T-helper 17 cell (primary cell): ENCODE measurements around the gene CD300E. TPM values are rescaled to one million over a fixed set of nuclear protein-coding genes. Genes with fewer than 3 reads are reported as not detected.
"Not testable (repeated sequence)": the region's sequence is repeated elsewhere in the genome, so short reads cannot be mapped to it uniquely, and the experiment has no call there.

Experiments
- ATAC-seq: fragments of 150-1000 bp; cut with Tn5 transposase; 2 replicates; pipeline ENCODE4 v1.10.0; 2021; ENCODE audit warnings: mild to moderate bottlenecking, moderate library complexity
- DNase-seq, 3 donors: peaks; one replicate each; pipeline versions ENCODE4 v3.0.0 to v3.0.0-alpha.2; 2020 to 2021
- H3K9me3 ChIP-seq: one replicate; pipeline ENCODE4 v1.7.0; 2013; ENCODE audit warnings: low read length, mild to moderate bottlenecking; ENCODE audit not compliant: control insufficient read depth, poor library complexity, severe bottlenecking
- H3K27ac Mint-ChIP-seq: one replicate; pipeline ENCODE4 v1.8.0; 2022; ENCODE audit warnings: mild to moderate bottlenecking, moderate library complexity, mixed read lengths
- H3K27me3 Mint-ChIP-seq: one replicate; pipeline ENCODE4 v1.8.0; 2022; ENCODE audit warnings: mixed read lengths
- H3K36me3 Mint-ChIP-seq: one replicate; pipeline ENCODE4 v1.8.0; 2022; ENCODE audit warnings: low read depth, mixed read lengths
- H3K4me1 Mint-ChIP-seq: one replicate; pipeline ENCODE4 v1.8.0; 2022; ENCODE audit warnings: mild to moderate bottlenecking, mixed read lengths
- H3K4me3 Mint-ChIP-seq: one replicate; pipeline ENCODE4 v1.8.0; 2022; ENCODE audit warnings: mild to moderate bottlenecking, moderate library complexity, mixed read lengths
- total RNA-seq, 4 donors: library from RNA in 2 of 4; stranded (reverse) in 2 of 4; gene quantifications; one replicate each; pipeline ENCODE4 v1.2.3 and lab custom pipeline; 2022 to 2026

CD300E gene
- total RNA-seq, 2 donors from 2014 or later, result 0.81 to 5.7 TPM

DNA sequence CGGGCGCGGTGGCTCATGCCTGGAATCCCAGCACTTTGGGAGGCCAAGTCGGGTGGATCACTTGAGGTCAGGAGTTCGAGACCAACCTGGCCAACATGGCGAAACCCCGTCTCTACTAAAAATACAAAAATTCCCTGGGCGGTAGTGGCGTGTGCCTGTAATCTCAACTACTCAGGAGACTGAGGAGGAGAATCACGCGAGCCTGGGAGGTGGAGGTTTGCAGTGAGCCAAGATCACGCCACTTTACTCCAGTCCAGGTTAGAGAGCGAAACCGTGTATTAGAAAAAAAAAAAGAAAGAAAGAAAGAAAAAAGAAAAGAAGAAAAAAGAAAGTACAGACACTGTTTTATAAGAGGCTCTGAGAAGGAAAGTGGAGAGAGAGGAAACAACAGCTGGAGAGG, 6.7 kb upstream of the CD300E start:
- H3K36me3 Mint-ChIP-seq, H3K4me1 Mint-ChIP-seq, H3K27ac Mint-ChIP-seq, H3K4me3 Mint-ChIP-seq, DNase-seq, ATAC-seq, H3K9me3 ChIP-seq: not testable (repeated sequence)
- peaks cover 58% of the 10 kb centered on the region for H3K27me3 Mint-ChIP-seq

DNA sequence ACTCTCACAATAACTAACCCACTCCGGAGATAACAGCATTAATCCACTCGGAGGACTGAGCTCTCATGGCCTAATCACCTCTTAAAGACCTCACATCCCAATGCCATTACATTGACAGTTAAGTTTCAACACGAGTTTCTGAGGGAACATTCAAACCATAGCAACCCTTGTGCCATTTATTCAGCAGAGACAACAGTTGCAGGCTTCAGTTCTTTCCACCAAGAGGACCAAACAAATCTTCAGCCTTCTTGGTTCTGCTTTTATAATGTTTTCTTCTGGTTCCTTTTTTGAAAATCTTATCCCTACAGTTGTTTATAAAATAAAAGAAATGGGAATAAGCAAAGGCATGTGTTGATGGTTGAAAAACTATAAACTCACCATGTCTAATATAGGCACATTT, 2.1 kb upstream of the CD300E start:
- DNase-seq, result no peak
- H3K4me1 Mint-ChIP-seq, result peaks cover 2% of the 10 kb centered on the region
- H3K36me3 Mint-ChIP-seq, result peaks cover 4% of the 10 kb centered on the region
- H3K4me3 Mint-ChIP-seq, result no peak overlapping the region
- no peak for ATAC-seq
- H3K27me3 Mint-ChIP-seq, result peaks cover 75% of the 10 kb centered on the region
- H3K27ac Mint-ChIP-seq, result no peak overlapping the region
- no peaks in the 10 kb centered on the region for H3K9me3 ChIP-seq

- H3K9me3 ChIP-seq, result no peaks in the 10 kb centered on the region
- peaks cover 4% of the 10 kb centered on the region for H3K36me3 Mint-ChIP-seq
- no peak overlapping the region for H3K4me3 Mint-ChIP-seq
- DNase-seq, result no peak
- H3K27me3 Mint-ChIP-seq, result peaks cover 75% of the 10 kb centered on the region
- no peak overlapping the region for H3K27ac Mint-ChIP-seq
- no peaks in the 10 kb centered on the region for H3K4me1 Mint-ChIP-seq
- no peak for ATAC-seq
These were observed 593 bp upstream of the CD300E start for GRCh38 chr17:74624131-74624530.

DNA sequence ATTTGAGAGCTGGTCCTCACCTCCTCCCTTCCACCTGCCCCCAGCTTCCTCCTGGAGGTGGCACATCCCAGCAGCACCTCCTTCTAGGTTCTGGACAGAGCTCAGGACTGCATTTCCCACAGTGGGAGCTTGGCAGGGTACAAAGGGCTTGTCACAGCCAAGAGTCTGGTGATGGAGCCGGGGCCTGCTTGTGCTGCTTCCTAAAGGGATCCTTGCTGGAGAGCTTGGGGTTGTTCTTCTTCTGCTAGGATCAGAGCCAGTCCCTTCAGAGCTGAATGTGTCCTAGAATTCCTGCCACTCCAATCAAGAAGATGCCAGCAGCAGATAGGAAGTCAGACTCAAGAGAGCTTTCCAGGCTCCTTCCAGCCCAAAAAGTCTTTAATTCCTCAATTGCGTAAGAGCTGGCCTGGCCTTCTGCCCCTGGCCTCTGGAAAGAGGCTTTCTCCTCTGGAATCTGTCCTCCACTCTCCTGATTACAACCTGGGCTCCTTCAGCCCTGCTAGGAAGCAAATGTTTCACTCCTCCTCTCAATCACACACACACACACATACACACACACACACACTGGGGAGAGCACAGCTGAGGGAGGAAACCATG, 4.4 kb downstream of the CD300E start:
- H3K9me3 ChIP-seq, result no peaks in the 10 kb centered on the region
- peaks cover 2% of the 10 kb centered on the region for H3K4me1 Mint-ChIP-seq
- ATAC-seq (no peak), DNase-seq (no peak)
- H3K27me3 Mint-ChIP-seq, result peaks cover 87% of the 10 kb centered on the region
- peaks cover 4% of the 10 kb centered on the region for H3K36me3 Mint-ChIP-seq
- H3K27ac Mint-ChIP-seq, result peak overlapping the region; percentile 29
- no peak overlapping the region for H3K4me3 Mint-ChIP-seq

GRCh38 chr17:74618451-74618850, 5.1 kb downstream of the CD300E start:
- ATAC-seq, result no peak
- H3K4me1 Mint-ChIP-seq, result peaks cover 2% of the 10 kb centered on the region

GRCh38 chr17:74616696-74617095, 6.8 kb downstream of the CD300E start:
- Mint-ChIP-seq H3K27me3 (peaks cover 65% of the 10 kb centered on the region), H3K4me1 (peaks cover 2% of the 10 kb centered on the region)

More at GRCh38 chr17:74618451-74618850, 5.1 kb downstream of the CD300E start:
- H3K27me3 Mint-ChIP-seq, result peaks cover 80% of the 10 kb centered on the region
- no peak overlapping the region for H3K4me3 Mint-ChIP-seq
- no peak for DNase-seq
- peaks cover 4% of the 10 kb centered on the region for H3K36me3 Mint-ChIP-seq
- H3K9me3 ChIP-seq, result no peaks in the 10 kb centered on the region
- no peak overlapping the region for H3K27ac Mint-ChIP-seq

DNA sequence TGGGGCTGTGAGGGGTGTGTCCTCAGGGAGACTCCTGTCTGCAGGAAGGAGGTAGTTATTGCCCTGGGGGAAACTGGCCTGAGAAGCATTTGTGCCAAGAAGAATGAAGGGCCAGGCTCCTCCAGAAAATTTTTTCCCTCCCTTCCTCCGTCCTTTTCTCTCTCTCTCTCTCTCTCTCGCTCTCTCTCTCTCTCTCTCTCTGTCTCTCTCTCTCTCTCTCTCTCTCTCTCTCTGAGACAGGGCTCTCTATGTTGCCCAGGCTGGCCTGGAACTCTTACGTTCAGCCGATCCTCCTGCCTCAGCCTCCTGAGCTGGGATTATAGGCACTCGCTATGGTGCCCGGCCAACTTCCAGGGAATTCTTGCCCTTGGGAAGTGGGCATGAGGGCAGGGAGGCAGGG, 11.5 kb downstream of the CD300E start:
- no peak overlapping the region for H3K27ac Mint-ChIP-seq
- no peaks in the 10 kb centered on the region for H3K9me3 ChIP-seq
- DNase-seq (no peak), ATAC-seq (no peak)
- H3K4me1 Mint-ChIP-seq, result no peaks in the 10 kb centered on the region
- H3K27me3 Mint-ChIP-seq, result peaks cover 41% of the 10 kb centered on the region
- H3K36me3 Mint-ChIP-seq, result peaks cover 2% of the 10 kb centered on the region
- no peak overlapping the region for H3K4me3 Mint-ChIP-seq

More at GRCh38 chr17:74616696-74617095, 6.8 kb downstream of the CD300E start:
- DNase-seq, result no peak
- Mint-ChIP-seq H3K36me3 (peaks cover 4% of the 10 kb centered on the region), H3K4me3 (no peak overlapping the region), H3K27ac (no peak overlapping the region)
- ATAC-seq, result no peak
- no peaks in the 10 kb centered on the region for H3K9me3 ChIP-seq

- no peaks in the 10 kb centered on the region for H3K9me3 ChIP-seq
- H3K27me3 Mint-ChIP-seq, result peaks cover 34% of the 10 kb centered on the region
- no peak overlapping the region for H3K27ac Mint-ChIP-seq
- ATAC-seq (no peak), DNase-seq (no peak)
- no peak overlapping the region for H3K4me3 Mint-ChIP-seq
- H3K36me3 Mint-ChIP-seq, result peaks cover 2% of the 10 kb centered on the region
- no peaks in the 10 kb centered on the region for H3K4me1 Mint-ChIP-seq
These were observed 13.4 kb downstream of the CD300E start for GRCh38 chr17:74610108-74610507.

GRCh38 chr17:74608511-74608910, 15.0 kb downstream of the CD300E start:
- DNase-seq, result no peak
- H3K9me3 ChIP-seq, result no peaks in the 10 kb centered on the region
- peaks cover 2% of the 10 kb centered on the region for H3K36me3 Mint-ChIP-seq
- no peak overlapping the region for H3K4me3 Mint-ChIP-seq
- peaks cover 41% of the 10 kb centered on the region for H3K27me3 Mint-ChIP-seq
- ATAC-seq, result no peak
- no peaks in the 10 kb centered on the region for H3K4me1 Mint-ChIP-seq
- H3K27ac Mint-ChIP-seq, result no peak overlapping the region

GRCh38 chr17:74607221-74607620, 16.3 kb downstream of the CD300E start:
- Mint-ChIP-seq H3K36me3 (peaks cover 5% of the 10 kb centered on the region), H3K4me1 (peaks cover 3% of the 10 kb centered on the region), H3K4me3 (no peak overlapping the region), H3K27me3 (peaks cover 54% of the 10 kb centered on the region), H3K27ac (no peak overlapping the region)
- DNase-seq (no peak), ATAC-seq (no peak)
- no peaks in the 10 kb centered on the region for H3K9me3 ChIP-seq

- ATAC-seq, result no peak
- no peaks in the 10 kb centered on the region for H3K9me3 ChIP-seq
- Mint-ChIP-seq H3K27ac (no peak overlapping the region), H3K4me1 (peaks cover 3% of the 10 kb centered on the region), H3K4me3 (no peak overlapping the region), H3K36me3 (peaks cover 7% of the 10 kb centered on the region), H3K27me3 (peaks cover 63% of the 10 kb centered on the region)
- no peak for DNase-seq
These were observed 17.5 kb downstream of the CD300E start for GRCh38 chr17:74606050-74606449.

- H3K36me3 Mint-ChIP-seq, result peaks cover 7% of the 10 kb centered on the region
- no peak for DNase-seq
- no peaks in the 10 kb centered on the region for H3K9me3 ChIP-seq
- peaks cover 68% of the 10 kb centered on the region for H3K27me3 Mint-ChIP-seq
- H3K4me1 Mint-ChIP-seq, result peaks cover 3% of the 10 kb centered on the region
- H3K27ac Mint-ChIP-seq, result no peak overlapping the region
- no peak overlapping the region for H3K4me3 Mint-ChIP-seq
- ATAC-seq, result no peak
These were observed 18.2 kb downstream of the CD300E start for GRCh38 chr17:74605361-74605760.

DNA sequence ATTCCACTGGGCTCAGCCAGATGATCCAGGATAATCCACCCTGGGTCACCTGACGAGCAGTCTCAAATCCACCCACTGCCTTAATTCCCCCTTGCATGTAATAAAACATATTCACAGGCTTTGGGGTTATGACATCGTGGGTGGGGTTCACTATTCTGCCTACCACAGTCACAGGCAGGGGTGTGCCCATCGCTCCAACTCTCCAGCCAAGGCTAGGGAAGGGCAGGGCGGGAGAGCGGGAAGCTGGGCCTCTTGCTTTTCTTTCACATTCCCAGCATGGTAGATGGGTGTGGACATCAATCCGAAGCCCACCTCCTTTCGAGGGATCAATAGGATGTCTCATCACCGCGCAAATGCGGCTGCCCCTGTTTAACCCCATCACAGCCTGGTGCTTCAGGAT, 18.8 kb downstream of the CD300E start:
- peaks cover 74% of the 10 kb centered on the region for H3K27me3 Mint-ChIP-seq
- H3K36me3 Mint-ChIP-seq, result peaks cover 7% of the 10 kb centered on the region
- H3K27ac Mint-ChIP-seq, result no peak overlapping the region
- H3K4me3 Mint-ChIP-seq, result no peak overlapping the region
- H3K9me3 ChIP-seq, result no peaks in the 10 kb centered on the region
- no peak for DNase-seq
- no peak for ATAC-seq
- H3K4me1 Mint-ChIP-seq, result peaks cover 4% of the 10 kb centered on the region

- ATAC-seq, result no peak
- Mint-ChIP-seq H3K27ac (no peak overlapping the region), H3K27me3 (peaks cover 80% of the 10 kb centered on the region), H3K4me1 (peaks cover 9% of the 10 kb centered on the region), H3K36me3 (peaks cover 7% of the 10 kb centered on the region), H3K4me3 (no peak overlapping the region)
- no peak for DNase-seq
- no peaks in the 10 kb centered on the region for H3K9me3 ChIP-seq
These were observed 19.3 kb downstream of the CD300E start for GRCh38 chr17:74604200-74604599.
